ENCODE results near the gene GATA3. TPM values are rescaled to one million over a fixed set of nuclear protein-coding genes. Genes with fewer than 3 reads are reported as not detected.

Gene GATA3
- total RNA-seq, 1 experiment from 2014 or later, result 3.1 TPM

GRCh38 chr10:8043569-8044306 lies 10.8 kb upstream of the GATA3 start:
- CTCF ChIA-PET, result no interaction called here
- no peak for TF ChIP-seq CTCF (conservative IDR thresholded peaks at IDR 0.05; ENCODE audit: low read depth, low read length)
- no peak for TF ChIP-seq EZH2 (IDR thresholded peaks at IDR 0.05; ENCODE audit: borderline replicate concordance, low read depth, low read length, poor library complexity, severe bottlenecking)
- POLR2A ChIA-PET (ENCODE audit: low non-redundant PET), result no interaction called here
- Histone ChIP-seq H3K27ac (ENCODE audit: low read depth, low read length, poor library complexity, severe bottlenecking) (no peak overlapping the region), H3K27me3 (replicated peaks; ENCODE audit: insufficient read depth, low read depth, low read length, poor library complexity) (peaks cover 100% of the 10 kb centered on the region), H3K36me3 (ENCODE audit: insufficient read depth, low read length, poor library complexity, severe bottlenecking) (no peaks in the 10 kb centered on the region), H3K4me3 (ENCODE audit: low read depth, low read length, poor library complexity, severe bottlenecking) (no peak overlapping the region), H3K9me3 (ENCODE audit: low read depth, low read length, poor library complexity, severe bottlenecking) (no peaks in the 10 kb centered on the region), H3K4me1 (ENCODE audit: insufficient read depth, low read length, poor library complexity, severe bottlenecking) (no peaks in the 10 kb centered on the region)
- BruUV-seq (replicated peaks), result no TSS peak
- intact Hi-C loops (cut with micrococcal nuclease; ENCODE audit: unreplicated experiment), result no loop called here
- DNase-seq (ENCODE audit: low spot score), result peak; percentile 36

DNA sequence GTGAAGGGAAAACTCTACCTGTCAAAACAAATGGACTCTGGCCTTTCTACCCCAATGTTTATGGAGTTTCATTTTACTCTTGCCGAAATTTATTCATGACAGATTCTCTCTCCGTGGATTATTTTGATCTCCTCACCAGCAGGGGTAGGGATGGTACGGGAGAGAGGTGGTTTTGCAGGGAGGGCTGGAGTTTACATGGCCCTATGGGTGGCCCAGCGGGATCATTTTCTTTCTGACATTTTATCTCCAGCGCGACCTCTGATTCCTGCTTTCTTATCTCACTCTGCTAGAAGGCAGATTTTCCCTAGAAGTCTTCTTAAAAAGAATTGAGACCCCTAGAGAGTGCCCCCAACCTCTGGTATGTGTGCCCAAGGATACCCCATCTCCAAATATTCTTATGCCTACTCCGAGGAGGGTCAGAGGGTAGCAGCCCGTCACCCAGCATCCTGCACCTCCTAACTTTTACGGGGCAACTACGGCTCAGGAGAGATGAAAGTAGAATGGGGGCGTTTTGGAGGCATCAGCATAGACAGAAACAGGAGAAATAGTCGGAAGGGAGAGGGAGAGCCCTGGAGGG lies 10.1 kb upstream of the GATA3 start:
- CTCF ChIA-PET, result no interaction called here
- intact Hi-C loops (cut with micrococcal nuclease; ENCODE audit: unreplicated experiment), result no loop called here
- no TSS peak for BruUV-seq (replicated peaks)
- H3K27ac ChIP-seq (ENCODE audit: low read depth, low read length, poor library complexity, severe bottlenecking), result no peak overlapping the region
- POLR2A ChIA-PET (ENCODE audit: low non-redundant PET), result no interaction called here
- no peaks in the 10 kb centered on the region for H3K36me3 ChIP-seq (ENCODE audit: insufficient read depth, low read length, poor library complexity, severe bottlenecking)
- peaks cover 100% of the 10 kb centered on the region for H3K27me3 ChIP-seq (replicated peaks; ENCODE audit: insufficient read depth, low read depth, low read length, poor library complexity)
- H3K9me3 ChIP-seq (ENCODE audit: low read depth, low read length, poor library complexity, severe bottlenecking), result no peaks in the 10 kb centered on the region
- DNase-seq (ENCODE audit: low spot score), result no peak
- peaks cover 4% of the 10 kb centered on the region for H3K4me1 ChIP-seq (ENCODE audit: insufficient read depth, low read length, poor library complexity, severe bottlenecking)
- TF ChIP-seq CTCF (conservative IDR thresholded peaks at IDR 0.05; ENCODE audit: low read depth, low read length) (no peak), EZH2 (IDR thresholded peaks at IDR 0.05; ENCODE audit: borderline replicate concordance, low read depth, low read length, poor library complexity, severe bottlenecking) (no peak)
- H3K4me3 ChIP-seq (ENCODE audit: low read depth, low read length, poor library complexity, severe bottlenecking), result no peak overlapping the region

- ChIA-PET POLR2A (ENCODE audit: low non-redundant PET) (no interaction called here), CTCF (no interaction called here)
- BruUV-seq (replicated peaks), result no TSS peak
- Histone ChIP-seq H3K36me3 (ENCODE audit: insufficient read depth, low read length, poor library complexity, severe bottlenecking) (no peaks in the 10 kb centered on the region), H3K27me3 (replicated peaks; ENCODE audit: insufficient read depth, low read depth, low read length, poor library complexity) (peaks cover 100% of the 10 kb centered on the region), H3K4me3 (ENCODE audit: low read depth, low read length, poor library complexity, severe bottlenecking) (peak overlapping the region; percentile 13), H3K27ac (ENCODE audit: low read depth, low read length, poor library complexity, severe bottlenecking) (no peak overlapping the region), H3K4me1 (ENCODE audit: insufficient read depth, low read length, poor library complexity, severe bottlenecking) (peaks cover 11% of the 10 kb centered on the region), H3K9me3 (ENCODE audit: low read depth, low read length, poor library complexity, severe bottlenecking) (no peaks in the 10 kb centered on the region)
- DNase-seq (ENCODE audit: low spot score), result no peak
- peak; percentile 68 for TF ChIP-seq EZH2 (IDR thresholded peaks at IDR 0.05; ENCODE audit: borderline replicate concordance, low read depth, low read length, poor library complexity, severe bottlenecking)
- TF ChIP-seq CTCF (conservative IDR thresholded peaks at IDR 0.05; ENCODE audit: low read depth, low read length), result no peak
- intact Hi-C loops (cut with micrococcal nuclease; ENCODE audit: unreplicated experiment), result no loop called here
Observed at GRCh38 chr10:8044908-8045725, 9.4 kb upstream of the GATA3 start.
